Eye (tissue), 1 donor: ENCODE measurements around the gene AXIN2.

Experiments used
- DNase-seq: peaks from one replicate; pipeline ENCODE4 v3.0.0-alpha.2; 2015

Gene AXIN2

GRCh38 chr17:65576939-65577338 is 15.5 kb upstream of the AXIN2 start:
- DNase-seq, result no peak

GRCh38 chr17:65573282-65573602 is 11.8 kb upstream of the AXIN2 start:
- DNase-seq, result no peak

- peak; percentile 33 for DNase-seq
These were observed 11.3 kb upstream of the AXIN2 start for GRCh38 chr17:65572581-65573281.

GRCh38 chr17:65572186-65572580 is 10.7 kb upstream of the AXIN2 start:
- no peak for DNase-seq

- DNase-seq, result no peak
These were observed 7.5 kb upstream of the AXIN2 start for GRCh38 chr17:65568918-65569317.

GRCh38 chr17:65567566-65567965 is 6.1 kb upstream of the AXIN2 start:
- no peak for DNase-seq

GRCh38 chr17:65565559-65565958 is 4.1 kb upstream of the AXIN2 start:
- DNase-seq, result no peak

- peak; percentile 85 for DNase-seq
These were observed 3.3 kb upstream of the AXIN2 start for GRCh38 chr17:65564793-65565192.

GRCh38 chr17:65562206-65562531 is 721 bp upstream of the AXIN2 start:
- DNase-seq, result no peak

- DNase-seq, result peak; percentile 95
These were observed 608 bp downstream of the AXIN2 start for GRCh38 chr17:65560628-65561451.

- peak; percentile 86 for DNase-seq
These were observed 1.4 kb downstream of the AXIN2 start for GRCh38 chr17:65559804-65560627.

- no peak for DNase-seq
These were observed 2.0 kb downstream of the AXIN2 start for GRCh38 chr17:65559461-65559803.

- peak; percentile 57 for DNase-seq
These were observed 2.6 kb downstream of the AXIN2 start for GRCh38 chr17:65558683-65559460.

- DNase-seq, result no peak
These were observed 3.2 kb downstream of the AXIN2 start for GRCh38 chr17:65558311-65558682.

- DNase-seq, result no peak
These were observed 3.8 kb downstream of the AXIN2 start for GRCh38 chr17:65557349-65558310.

- DNase-seq, result no peak
These were observed 4.5 kb downstream of the AXIN2 start for GRCh38 chr17:65556910-65557348.

GRCh38 chr17:65556014-65556909 is 5.2 kb downstream of the AXIN2 start:
- DNase-seq, result peak; percentile 94

GRCh38 chr17:65554553-65555223 is 6.8 kb downstream of the AXIN2 start:
- DNase-seq, result peak; percentile 62

GRCh38 chr17:65553646-65554552 is 7.5 kb downstream of the AXIN2 start:
- DNase-seq, result no peak
